GM18868 (cell line): Measurements from ENCODE around the gene ELN.
"Not testable (repeated sequence)": the region's sequence is repeated elsewhere in the genome, so short reads cannot be mapped to it uniquely, and the experiment has no call there.

Experiments
- ATAC-seq: cut with Tn5 transposase; IDR thresholded peaks from one replicate; pipeline ENCODE4 v1.9.1; 2021; ENCODE audit warnings: mild to moderate bottlenecking, moderate library complexity; ENCODE audit not compliant: unreplicated experiment

The ELN gene

GRCh38 chr7:74027683-74028320 lies at the start of gene ELN:
ELN (plus strand) TSS chr7:74028173; CDS start chr7:74028188, 15 bp downstream.
- ATAC-seq, result no peak

- no peak for ATAC-seq
Measured at GRCh38 chr7:73978661-73979563, 49.1 kb upstream of the ELN start.

GRCh38 chr7:73979656-73980055 lies 48.3 kb upstream of the ELN start:
- ATAC-seq, result not testable (repeated sequence)

- no peak for ATAC-seq
Measured at GRCh38 chr7:73980206-73980605, 47.8 kb upstream of the ELN start.

- no peak for ATAC-seq
Measured at GRCh38 chr7:73981933-73982332, 46.0 kb upstream of the ELN start.

- no peak for ATAC-seq
Measured at GRCh38 chr7:73983437-73984164, 44.4 kb upstream of the ELN start.

GRCh38 chr7:73984481-73985205 lies 43.3 kb upstream of the ELN start:
- no peak for ATAC-seq

- no peak for ATAC-seq
Measured at GRCh38 chr7:73985737-73986141, 42.2 kb upstream of the ELN start.

GRCh38 chr7:73986158-73986631 lies 41.8 kb upstream of the ELN start:
- ATAC-seq, result no peak

GRCh38 chr7:73987298-73987697 lies 40.7 kb upstream of the ELN start:
- no peak for ATAC-seq

- ATAC-seq, result no peak
Measured at GRCh38 chr7:73988197-73988596, 39.8 kb upstream of the ELN start.

GRCh38 chr7:73991522-73992100 lies 36.4 kb upstream of the ELN start:
- ATAC-seq, result no peak

GRCh38 chr7:73992101-73992562 lies 35.8 kb upstream of the ELN start:
- no peak for ATAC-seq

GRCh38 chr7:73994023-73994422 lies 34.0 kb upstream of the ELN start:
- no peak for ATAC-seq

- no peak for ATAC-seq
Measured at GRCh38 chr7:73994761-73995160, 33.2 kb upstream of the ELN start.

GRCh38 chr7:73995330-73995729 lies 32.6 kb upstream of the ELN start:
- no peak for ATAC-seq

GRCh38 chr7:73995821-73996511 lies 32.0 kb upstream of the ELN start:
- no peak for ATAC-seq

GRCh38 chr7:73997056-73997455 lies 30.9 kb upstream of the ELN start:
- ATAC-seq, result no peak

GRCh38 chr7:73999664-74000435 lies 28.1 kb upstream of the ELN start:
- ATAC-seq, result no peak
